ENCODE results near the gene ATP8A2. TPM values are rescaled to one million over a fixed set of nuclear protein-coding genes. Genes with fewer than 3 reads are reported as not detected.
"Not testable (repeated sequence)": the region's sequence is repeated elsewhere in the genome, so short reads cannot be mapped to it uniquely, and the experiment has no call there.

ATP8A2 gene
- polyA plus RNA-seq, 1 donor from 2014 or later = 11.9 TPM

- no peak overlapping the region for H3K4me2 ChIP-seq (ENCODE audit: low read length)
- H3K9me3 ChIP-seq (ENCODE audit: low read length) = no peaks in the 10 kb centered on the region
- no peak overlapping the region for H3K9ac ChIP-seq (ENCODE audit: low read length)
- no peaks in the 10 kb centered on the region for H3K9me2 ChIP-seq (ENCODE audit: insufficient read depth, low read length)
- H3K4me3 ChIP-seq (ENCODE audit: low read length) = no peak overlapping the region
- no peak overlapping the region for H2AFZ ChIP-seq (ENCODE audit: low read depth, low read length)
- no peaks in the 10 kb centered on the region for H3K36me3 ChIP-seq (ENCODE audit: insufficient read depth, low read length)
- no peaks in the 10 kb centered on the region for H3K27me3 ChIP-seq (ENCODE audit: insufficient read depth, low read depth, low read length)
- no peak overlapping the region for H3K27ac ChIP-seq (ENCODE audit: low read length)
- peaks cover 5% of the 10 kb centered on the region for H3F3A ChIP-seq (ENCODE audit: insufficient read depth, low read length, poor library complexity, severe bottlenecking)
- no peaks in the 10 kb centered on the region for H3K79me2 ChIP-seq (replicated peaks; ENCODE audit: insufficient read depth, low read length)
- H4K20me1 ChIP-seq (ENCODE audit: insufficient read depth) = no peaks in the 10 kb centered on the region
- TF ChIP-seq CTCF (IDR thresholded peaks at IDR 0.05; ENCODE audit: poor library complexity, severe bottlenecking) (no peak), TAF1 (IDR thresholded peaks at IDR 0.05; ENCODE audit: low read depth) (no peak), EP300 (conservative IDR thresholded peaks at IDR 0.05; ENCODE audit: poor library complexity, severe bottlenecking) (no peak), RAD21 (conservative IDR thresholded peaks at IDR 0.05) (no peak), SMC3 (conservative IDR thresholded peaks at IDR 0.05; ENCODE audit: poor library complexity) (no peak), MXI1 (conservative IDR thresholded peaks at IDR 0.05; ENCODE audit: poor library complexity, severe bottlenecking) (no peak), EZH2 (IDR thresholded peaks at IDR 0.05; ENCODE audit: borderline replicate concordance, insufficient read depth, low read length, poor library complexity, severe bottlenecking) (no peak), REST (IDR thresholded peaks at IDR 0.05; ENCODE audit: borderline replicate concordance) (no peak), POLR2AphosphoS5 (IDR thresholded peaks at IDR 0.05) (no peak)
Measured at GRCh38 chr13:25819856-25820530, 448.2 kb downstream of the ATP8A2 start.

GRCh38 chr13:25821776-25822175 lies 450.0 kb downstream of the ATP8A2 start:
- no peak overlapping the region for H3K4me3 ChIP-seq (ENCODE audit: low read length)
- H3K79me2 ChIP-seq (replicated peaks; ENCODE audit: insufficient read depth, low read length) = no peaks in the 10 kb centered on the region
- H3K9me2 ChIP-seq (ENCODE audit: insufficient read depth, low read length) = no peaks in the 10 kb centered on the region
- H4K20me1 ChIP-seq (ENCODE audit: insufficient read depth) = no peaks in the 10 kb centered on the region
- no peaks in the 10 kb centered on the region for H3K27me3 ChIP-seq (ENCODE audit: insufficient read depth, low read depth, low read length)
- peak overlapping the region; percentile 23 for H3K27ac ChIP-seq (ENCODE audit: low read length)
- H3K36me3 ChIP-seq (ENCODE audit: insufficient read depth, low read length) = no peaks in the 10 kb centered on the region
- H3K9me3 ChIP-seq (ENCODE audit: low read length) = no peaks in the 10 kb centered on the region
- peaks cover 5% of the 10 kb centered on the region for H3F3A ChIP-seq (ENCODE audit: insufficient read depth, low read length, poor library complexity, severe bottlenecking)
- H3K4me2 ChIP-seq (ENCODE audit: low read length) = peak overlapping the region; percentile 26
- TF ChIP-seq EP300 (conservative IDR thresholded peaks at IDR 0.05; ENCODE audit: poor library complexity, severe bottlenecking) (no peak), CTCF (IDR thresholded peaks at IDR 0.05; ENCODE audit: poor library complexity, severe bottlenecking) (no peak), RAD21 (conservative IDR thresholded peaks at IDR 0.05) (no peak), MXI1 (conservative IDR thresholded peaks at IDR 0.05; ENCODE audit: poor library complexity, severe bottlenecking) (no peak), SMC3 (conservative IDR thresholded peaks at IDR 0.05; ENCODE audit: poor library complexity) (no peak), EZH2 (IDR thresholded peaks at IDR 0.05; ENCODE audit: borderline replicate concordance, insufficient read depth, low read length, poor library complexity, severe bottlenecking) (no peak), TAF1 (IDR thresholded peaks at IDR 0.05; ENCODE audit: low read depth) (no peak), POLR2AphosphoS5 (IDR thresholded peaks at IDR 0.05) (no peak), REST (IDR thresholded peaks at IDR 0.05; ENCODE audit: borderline replicate concordance) (no peak)
- no peak overlapping the region for H3K9ac ChIP-seq (ENCODE audit: low read length)
- no peak overlapping the region for H2AFZ ChIP-seq (ENCODE audit: low read depth, low read length)

- H3K27ac ChIP-seq (ENCODE audit: low read length); H3K9ac ChIP-seq (ENCODE audit: low read length); H3K4me2 ChIP-seq (ENCODE audit: low read length); H3K79me2 ChIP-seq (replicated peaks; ENCODE audit: insufficient read depth, low read length); H3K9me2 ChIP-seq (ENCODE audit: insufficient read depth, low read length); H4K20me1 ChIP-seq (ENCODE audit: insufficient read depth); H3F3A ChIP-seq (ENCODE audit: insufficient read depth, low read length, poor library complexity, severe bottlenecking); H2AFZ ChIP-seq (ENCODE audit: low read depth, low read length); H3K36me3 ChIP-seq (ENCODE audit: insufficient read depth, low read length); H3K4me3 ChIP-seq (ENCODE audit: low read length); H3K27me3 ChIP-seq (ENCODE audit: insufficient read depth, low read depth, low read length); H3K9me3 ChIP-seq (ENCODE audit: low read length): not testable (repeated sequence)
Measured at GRCh38 chr13:25827221-25827620, 455.4 kb downstream of the ATP8A2 start.
